GM18861 (cell line): Measurements from ENCODE around the gene STPG2.

Source experiments
- ATAC-seq: cut with Tn5 transposase; IDR thresholded peaks from one replicate; pipeline ENCODE4 v1.9.1; 2021; ENCODE audit not compliant: unreplicated experiment

STPG2 gene

GRCh38 chr4:97836662-97837061 lies 306.6 kb downstream of the STPG2 start:
- no peak for ATAC-seq

DNA sequence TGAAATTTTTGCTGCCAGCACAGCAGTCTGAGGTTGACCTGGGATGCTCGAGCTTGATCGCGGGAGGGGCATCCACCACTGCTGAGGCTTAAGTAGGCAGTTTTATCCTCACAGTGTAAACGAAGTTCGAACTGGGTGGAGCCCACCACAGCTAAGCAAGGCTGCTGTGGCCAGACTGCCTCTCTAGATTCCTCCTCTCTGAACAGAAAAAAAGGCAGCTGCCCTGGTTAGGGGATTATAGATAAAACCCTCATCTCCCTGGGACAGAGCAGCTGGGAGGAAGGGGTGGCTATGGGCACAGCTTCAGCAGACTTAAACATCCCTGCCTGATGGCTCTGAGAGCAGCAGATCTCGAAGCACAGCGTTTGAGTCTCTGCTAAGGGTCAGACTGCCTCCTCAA lies 314.6 kb downstream of the STPG2 start:
- ATAC-seq: no peak

GRCh38 chr4:97819294-97819693 lies 324.0 kb downstream of the STPG2 start:
- ATAC-seq: no peak

- ATAC-seq: no peak
These were observed 330.5 kb downstream of the STPG2 start for GRCh38 chr4:97812768-97813167.

GRCh38 chr4:97786306-97786920 lies 356.9 kb downstream of the STPG2 start:
- ATAC-seq: no peak

DNA sequence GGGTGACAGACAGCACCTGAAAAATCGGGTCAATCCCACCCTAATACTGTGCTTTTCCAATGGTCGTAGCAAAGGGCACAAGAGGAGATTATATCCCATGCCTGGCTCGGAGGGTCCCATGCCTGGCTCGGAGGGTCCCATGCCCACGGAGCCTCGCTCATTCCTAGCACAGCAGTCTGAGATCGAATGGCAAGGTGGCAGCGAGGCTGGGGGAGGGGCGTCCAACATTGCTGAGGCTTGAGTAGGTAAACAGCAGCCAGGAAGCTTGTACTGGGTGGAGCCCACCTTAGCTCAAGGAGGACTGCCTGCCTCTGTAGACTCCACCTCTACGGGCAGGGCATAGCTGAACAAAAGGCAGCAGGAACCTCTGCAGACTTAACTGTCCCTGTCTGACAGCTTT lies 365.1 kb downstream of the STPG2 start:
- no peak for ATAC-seq

- ATAC-seq: no peak
These were observed 368.8 kb downstream of the STPG2 start for GRCh38 chr4:97774347-97774989.

DNA sequence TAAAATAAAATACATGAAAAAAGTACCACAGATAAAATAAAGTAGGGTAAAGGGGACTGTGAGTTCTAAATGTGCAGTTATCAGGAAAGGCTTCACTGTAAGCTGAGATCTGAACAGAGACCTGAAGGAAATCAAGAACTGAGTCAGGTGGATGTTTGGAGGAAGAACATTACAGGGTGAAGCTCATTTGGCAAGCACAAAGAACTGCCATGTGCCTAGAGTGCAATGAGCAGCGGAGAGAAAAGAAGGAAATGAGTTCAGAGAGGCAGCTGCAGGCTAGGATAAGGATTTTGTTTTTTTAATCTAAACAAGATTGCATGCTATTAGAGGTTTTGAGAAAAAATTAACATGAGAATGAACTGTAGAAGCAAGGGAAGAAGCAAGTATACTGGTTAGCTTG lies 373.1 kb downstream of the STPG2 start:
- no peak for ATAC-seq

DNA sequence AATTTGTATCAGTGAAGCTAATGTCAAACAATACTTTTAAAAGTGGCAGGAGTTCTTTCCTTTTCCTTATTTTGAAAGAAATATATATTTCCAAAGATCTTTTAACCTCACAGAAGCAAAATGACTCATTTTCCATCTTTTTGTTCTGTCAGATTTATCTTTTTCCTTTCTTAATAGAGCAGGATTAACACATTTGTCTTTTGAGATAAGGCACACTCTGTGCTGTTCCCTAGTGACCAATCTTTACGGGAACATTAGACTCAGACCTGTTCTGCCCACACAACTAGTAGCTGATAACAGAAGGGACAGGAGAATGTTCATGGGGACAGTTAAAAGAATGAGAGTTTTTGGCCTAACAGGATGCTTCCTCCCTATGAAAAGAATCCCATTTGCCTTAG lies 381.2 kb downstream of the STPG2 start:
- ATAC-seq: no peak

- ATAC-seq: no peak
These were observed 381.7 kb downstream of the STPG2 start for GRCh38 chr4:97761445-97762114.

DNA sequence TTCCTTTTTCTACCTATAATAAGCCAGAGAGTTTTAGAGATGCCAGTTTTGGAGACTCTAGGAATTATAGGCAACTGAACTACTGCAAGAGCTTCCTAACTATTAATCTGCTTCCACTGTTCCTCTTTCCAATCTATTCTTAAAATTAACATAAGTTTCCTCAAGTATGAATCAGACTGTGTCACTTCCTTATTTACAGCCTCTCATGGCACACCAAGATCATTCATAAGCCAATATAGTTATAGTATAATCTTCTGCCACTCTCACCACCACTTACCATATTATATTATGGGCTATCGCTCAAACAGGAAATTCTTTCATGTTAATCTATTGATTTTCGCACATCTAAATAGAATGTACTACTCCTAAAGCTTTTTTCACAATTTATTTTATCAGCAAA lies 383.5 kb downstream of the STPG2 start:
- ATAC-seq: no peak

- ATAC-seq: no peak
These were observed 390.7 kb downstream of the STPG2 start for GRCh38 chr4:97752599-97752998.

DNA sequence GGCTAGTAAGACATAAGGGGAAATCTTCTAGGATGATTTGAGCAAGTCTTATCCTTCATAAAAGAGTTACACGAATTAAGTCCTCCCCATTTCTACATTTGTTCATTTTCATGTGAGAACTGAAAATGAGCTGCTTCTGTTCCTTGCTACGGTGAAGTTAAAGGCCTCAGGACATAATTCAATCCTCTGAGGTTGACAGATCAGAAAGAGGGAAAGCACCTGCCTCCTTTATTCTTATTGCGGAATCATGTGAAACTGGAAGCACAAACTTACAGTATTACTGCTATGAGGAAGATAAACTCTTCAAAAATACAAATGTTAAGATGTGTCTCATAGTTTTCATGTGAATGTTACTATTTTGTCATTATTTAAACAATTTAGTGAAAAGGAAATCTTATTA lies 395.3 kb downstream of the STPG2 start:
- ATAC-seq: no peak

GRCh38 chr4:97720869-97721432 lies 422.3 kb downstream of the STPG2 start:
- ATAC-seq: no peak

DNA sequence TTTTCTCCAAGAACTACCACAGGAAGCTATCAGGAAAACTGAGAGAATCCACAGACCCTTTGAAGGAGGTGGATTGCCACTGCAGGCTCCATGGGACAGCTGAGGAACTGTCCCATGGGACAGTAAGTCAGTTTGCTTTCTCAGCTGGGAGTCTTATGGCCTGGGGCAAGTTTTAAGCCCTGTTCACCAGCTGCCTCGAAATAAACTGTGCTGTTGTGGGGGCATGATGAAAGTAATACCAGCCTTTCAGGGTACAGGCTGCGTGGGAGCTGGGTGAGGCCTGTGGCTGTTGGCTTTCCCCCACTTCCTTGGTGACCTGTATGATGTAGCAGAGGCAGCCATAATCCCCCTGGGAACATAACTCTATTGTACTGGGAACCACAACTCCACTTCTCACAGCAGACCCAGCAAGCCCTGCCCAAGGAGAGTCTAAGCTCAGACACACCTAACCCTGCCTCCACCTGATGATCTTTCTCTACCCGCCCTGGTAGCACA lies 452.1 kb downstream of the STPG2 start:
- ATAC-seq: no peak

- no peak for ATAC-seq
These were observed 472.5 kb downstream of the STPG2 start for GRCh38 chr4:97670703-97671269.

- no peak for ATAC-seq
These were observed 477.7 kb downstream of the STPG2 start for GRCh38 chr4:97665553-97665952.

DNA sequence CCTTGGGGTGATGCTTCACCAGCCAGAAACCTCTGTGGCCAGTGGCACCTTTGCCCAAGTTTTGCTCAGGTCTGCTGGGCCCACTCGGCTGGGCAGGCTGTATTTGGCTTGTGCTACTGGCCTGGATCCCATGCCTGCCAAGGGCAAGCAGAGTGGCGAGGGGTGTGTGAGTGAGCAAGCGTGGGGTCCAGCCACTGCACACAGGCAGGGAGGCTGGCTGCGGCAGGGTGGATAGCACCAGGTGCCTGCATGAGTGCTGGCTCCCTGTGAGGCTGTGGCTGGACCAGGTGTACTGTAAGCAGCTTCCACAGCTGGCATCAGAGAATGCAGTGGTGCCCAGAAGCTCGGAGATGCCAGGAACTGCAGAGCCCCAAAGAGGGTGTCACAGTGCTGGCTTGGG lies 478.5 kb downstream of the STPG2 start:
- no peak for ATAC-seq

DNA sequence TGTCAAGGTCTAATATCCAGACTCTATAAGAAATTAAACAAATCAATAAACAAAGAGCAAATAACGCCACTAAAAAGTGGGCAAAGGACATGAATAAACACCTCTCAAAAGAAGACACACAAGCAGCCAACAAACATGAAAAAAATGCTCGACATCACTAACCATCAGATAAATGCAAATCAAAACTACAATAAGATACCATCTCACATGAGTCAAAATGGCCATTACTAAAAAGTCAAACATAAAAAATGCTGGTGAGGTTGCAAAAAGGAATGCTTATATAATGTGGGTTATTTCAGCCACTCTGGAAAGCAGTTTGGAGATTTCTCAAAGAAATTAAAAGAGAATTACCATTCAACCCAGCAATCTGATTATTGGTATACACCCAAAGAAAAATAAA lies 481.1 kb downstream of the STPG2 start:
- no peak for ATAC-seq

DNA sequence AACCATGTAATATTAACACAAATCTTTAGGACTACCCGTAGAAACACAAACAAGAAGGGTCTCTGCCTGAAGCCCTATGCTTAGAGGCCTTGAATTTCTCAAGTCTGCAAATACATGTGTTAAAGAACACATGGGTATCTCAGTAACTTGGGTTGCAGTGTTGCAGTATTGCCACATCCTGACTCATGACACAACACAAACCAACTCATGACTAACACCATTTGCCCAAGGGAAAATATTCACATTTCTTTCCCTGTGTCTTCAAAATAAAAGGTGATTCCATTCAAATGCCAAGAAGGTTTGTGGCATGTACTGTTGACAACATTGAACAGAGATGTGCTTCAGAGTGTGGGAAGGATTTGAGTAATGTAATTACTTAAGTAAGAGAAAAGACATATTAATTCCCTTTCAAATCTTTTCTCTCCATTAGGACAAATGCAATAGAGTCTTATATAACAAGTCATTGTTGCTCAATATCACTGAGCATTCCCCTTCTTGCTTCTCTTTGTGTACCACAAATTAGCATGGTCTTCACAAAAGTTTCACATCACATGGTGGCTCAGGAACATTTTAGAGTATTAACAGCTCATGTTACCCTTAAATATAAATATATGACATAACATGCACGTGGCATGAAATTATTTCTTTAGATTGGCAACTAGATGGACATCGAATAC lies 487.1 kb downstream of the STPG2 start:
- no peak for ATAC-seq

DNA sequence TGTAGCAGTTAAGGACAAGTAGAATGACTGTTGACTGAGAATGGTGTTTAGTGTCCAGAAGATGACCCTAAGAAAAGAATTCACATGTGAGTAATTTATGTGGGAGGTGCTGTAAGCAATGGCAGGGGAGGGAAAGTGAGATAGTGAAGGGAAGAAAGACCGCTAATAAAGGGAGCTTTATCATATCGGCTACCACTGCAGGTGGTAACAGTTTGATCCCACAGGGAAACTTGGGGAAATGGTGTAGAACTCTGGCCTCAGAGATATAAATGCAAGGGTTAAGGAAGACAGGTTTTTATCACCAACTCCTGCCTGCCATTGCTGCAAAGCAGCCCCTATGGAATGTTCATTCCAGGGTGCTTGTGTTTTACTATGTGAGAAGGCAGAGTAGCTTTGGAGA lies 489.6 kb downstream of the STPG2 start:
- no peak for ATAC-seq
